HL-60/S4 treated with phorbol 12-myristate 13-acetate at 8.2 ng/mL for 4 days and 3 days (cell line): ENCODE data around the gene PCMT1.
"Not testable (repeated sequence)": the region's sequence is repeated elsewhere in the genome, so short reads cannot be mapped to it uniquely, and the experiment has no call there.

Source experiments
- in situ Hi-C: fragments of 300-500 bp; cut with MboI; formaldehyde crosslinking; loops from 2 replicates; pipeline ENCODE4 v1.15.0; 2022; ENCODE audit warnings: low sequenced_read_pairs

The PCMT1 gene

DNA sequence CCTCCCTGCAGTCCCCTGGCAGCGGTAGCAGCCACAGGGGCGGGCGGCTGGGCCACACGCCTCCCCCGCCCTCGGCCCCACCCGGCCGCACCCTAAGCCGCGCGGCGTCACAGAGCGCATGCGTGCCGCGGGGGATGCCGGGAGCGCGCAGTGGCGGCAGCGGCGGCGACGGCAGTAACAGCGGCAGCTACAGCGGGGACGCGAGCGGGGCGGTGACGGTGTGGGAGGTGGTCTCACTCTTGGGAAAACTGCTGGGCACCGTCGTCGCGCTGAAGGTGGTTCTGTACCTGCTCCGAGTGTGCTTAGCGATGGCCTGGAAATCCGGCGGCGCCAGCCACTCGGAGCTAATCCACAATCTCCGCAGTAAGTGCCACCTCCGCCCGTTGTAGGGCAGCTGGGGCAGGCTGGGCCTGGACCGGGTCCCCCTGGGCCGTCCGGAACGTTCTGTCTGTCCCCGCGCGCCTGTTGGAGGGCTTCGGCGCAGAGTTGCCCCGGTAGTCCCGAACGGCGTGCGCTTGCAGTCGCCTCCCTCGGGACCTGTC, at the start of gene PCMT1:
PCMT1 (plus strand) TSS at position 148 of the 542 bp plus-strand sequence; CDS start at position 309, 161 bp downstream.
- in situ Hi-C loops = no loop called here

DNA sequence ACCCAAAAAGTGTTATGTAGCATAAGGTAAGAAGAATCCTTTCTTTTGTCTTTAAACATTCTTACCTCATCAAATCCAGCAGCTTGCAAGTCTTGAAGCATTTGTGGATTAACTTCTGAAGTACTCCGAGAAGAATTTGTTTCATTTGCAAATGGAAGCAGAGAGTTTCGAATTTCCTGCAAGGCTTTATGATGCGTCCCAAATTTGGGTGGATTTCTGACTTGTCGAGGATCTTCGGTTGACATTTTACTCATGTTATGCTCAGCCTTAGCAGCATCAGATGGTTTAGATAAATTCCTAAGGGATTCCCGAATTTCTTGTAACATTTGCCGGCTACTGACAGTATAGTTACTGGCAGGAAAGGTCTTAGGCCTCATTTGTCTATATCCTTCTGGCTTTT, 47.8 kb upstream of the PCMT1 start:
- in situ Hi-C loops = no loop called here

DNA sequence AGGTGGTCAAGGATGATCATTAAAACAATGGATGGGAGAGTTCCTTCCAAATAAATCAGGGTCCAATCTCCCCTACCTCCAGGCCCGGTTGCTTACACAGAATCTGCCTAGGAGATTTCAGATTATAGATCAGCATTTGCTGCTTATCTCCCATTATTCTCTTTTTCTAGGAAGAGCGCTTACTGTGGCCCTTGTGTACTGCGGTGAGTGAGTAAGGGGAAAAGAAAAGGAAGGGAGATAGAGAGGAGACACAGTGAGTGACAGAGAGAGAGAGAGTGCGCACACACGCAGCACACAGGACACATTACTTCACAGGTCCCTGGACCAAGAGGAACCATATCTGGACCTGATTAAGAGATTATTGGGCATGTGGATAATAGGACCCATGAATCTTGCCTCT, 37.8 kb upstream of the PCMT1 start:
- in situ Hi-C loops = no loop called here

- in situ Hi-C loops = no loop called here
These were observed 35.1 kb upstream of the PCMT1 start for GRCh38 chr6:149714442-149714841.

DNA sequence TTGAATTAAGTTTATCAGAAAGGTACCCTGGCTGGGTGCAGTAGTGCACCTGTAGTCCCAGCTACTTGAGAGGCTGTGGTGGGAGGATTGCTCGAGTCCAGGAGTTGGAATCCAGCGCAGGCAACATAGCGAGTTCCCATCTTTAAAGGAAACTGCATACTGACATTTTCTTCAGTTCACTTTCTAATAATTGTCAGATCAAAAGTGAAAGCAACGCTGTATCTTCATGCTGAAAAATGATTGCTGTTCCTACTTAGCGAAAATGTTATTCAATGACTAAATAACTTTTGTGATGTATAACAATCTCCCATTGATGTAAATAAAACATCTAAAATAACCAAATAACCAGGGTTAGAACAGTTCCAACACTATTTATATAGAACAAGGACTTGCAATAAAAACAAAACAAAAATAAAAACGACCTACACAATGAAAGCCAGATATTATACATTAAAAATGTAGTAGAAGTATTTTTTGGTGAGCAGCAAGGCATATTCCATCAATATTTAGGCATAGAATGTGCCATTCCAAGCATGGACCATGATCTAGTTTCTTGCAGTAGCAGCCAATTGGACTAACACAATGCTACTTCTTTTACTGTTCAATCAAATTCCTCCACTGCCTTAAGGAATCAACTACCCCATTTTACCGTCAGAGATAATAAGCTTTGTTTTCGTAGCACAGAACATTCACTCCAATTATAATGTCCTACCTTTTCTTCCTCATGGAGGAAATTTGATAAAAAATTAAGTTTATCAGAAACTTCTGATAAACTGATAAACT, 33.2 kb upstream of the PCMT1 start:
- in situ Hi-C loops = no loop called here

DNA sequence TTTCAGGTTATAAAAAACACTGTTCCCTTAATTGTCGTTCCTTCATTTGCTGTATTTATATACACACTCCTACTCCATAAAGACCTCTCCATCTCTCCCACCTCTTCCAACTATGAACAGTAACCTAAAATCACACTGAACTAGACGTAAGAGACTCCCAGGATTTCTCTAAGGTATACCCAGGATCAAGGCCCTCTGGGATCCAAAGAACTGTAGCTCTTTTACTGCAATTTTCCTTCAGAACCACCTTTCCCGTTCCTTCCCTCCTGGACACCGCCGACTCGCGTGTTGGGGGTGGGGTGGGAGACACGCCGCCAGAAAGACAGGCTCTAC, 32.3 kb upstream of the PCMT1 start:
- in situ Hi-C loops = no loop called here

- in situ Hi-C loops = no loop called here
These were observed 31.7 kb upstream of the PCMT1 start, which contains the start of gene LATS1 for GRCh38 chr6:149717588-149718458. Gene LATS1, minus strand, starts transcription at chr6:149718101. Its CDS starts 15,975 bp downstream, at chr6:149702126.

GRCh38 chr6:149719531-149719930, 30.0 kb upstream of the PCMT1 start:
- in situ Hi-C loops = no loop called here

GRCh38 chr6:149723262-149723661, 26.3 kb upstream of the PCMT1 start:
- in situ Hi-C loops = no loop called here

- in situ Hi-C loops = no loop called here
These were observed 25.6 kb upstream of the PCMT1 start for GRCh38 chr6:149723771-149724417.

GRCh38 chr6:149725785-149726184, 23.8 kb upstream of the PCMT1 start:
- in situ Hi-C loops = no loop called here

DNA sequence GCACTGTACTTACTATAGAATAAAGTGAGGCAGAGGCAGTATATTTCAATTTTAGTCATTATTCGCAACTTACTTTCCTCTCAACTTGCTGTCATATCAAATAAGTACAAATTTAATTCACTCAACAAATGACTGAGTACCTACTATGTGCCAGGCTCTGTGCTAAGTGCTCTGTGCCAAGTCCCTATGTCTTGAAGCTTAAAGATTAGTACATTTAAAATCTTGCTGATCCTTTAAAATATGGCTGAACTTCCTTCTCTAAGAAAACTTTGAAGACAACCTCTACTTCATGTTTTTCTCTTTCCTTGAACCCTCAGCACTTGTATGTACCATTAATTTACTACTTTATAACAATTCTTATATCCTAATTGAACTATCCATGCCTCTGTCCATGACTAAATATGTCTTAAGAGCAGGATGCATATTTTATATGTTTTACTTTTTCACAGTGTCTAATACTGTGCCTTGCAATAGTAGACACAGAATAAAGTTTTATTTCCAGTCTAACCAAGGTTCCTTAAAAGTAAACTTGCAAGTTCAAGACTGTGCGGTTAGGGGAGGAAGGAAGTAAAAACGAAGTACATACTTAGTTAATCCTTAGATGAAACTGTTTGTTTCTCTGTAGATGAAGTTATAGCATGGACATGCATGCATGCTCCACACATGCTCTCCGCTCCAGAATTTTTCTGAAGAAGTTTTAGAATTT, 21.6 kb upstream of the PCMT1 start:
- in situ Hi-C loops = no loop called here

- in situ Hi-C loops = no loop called here
These were observed 20.9 kb upstream of the PCMT1 start for GRCh38 chr6:149728499-149729234.

DNA sequence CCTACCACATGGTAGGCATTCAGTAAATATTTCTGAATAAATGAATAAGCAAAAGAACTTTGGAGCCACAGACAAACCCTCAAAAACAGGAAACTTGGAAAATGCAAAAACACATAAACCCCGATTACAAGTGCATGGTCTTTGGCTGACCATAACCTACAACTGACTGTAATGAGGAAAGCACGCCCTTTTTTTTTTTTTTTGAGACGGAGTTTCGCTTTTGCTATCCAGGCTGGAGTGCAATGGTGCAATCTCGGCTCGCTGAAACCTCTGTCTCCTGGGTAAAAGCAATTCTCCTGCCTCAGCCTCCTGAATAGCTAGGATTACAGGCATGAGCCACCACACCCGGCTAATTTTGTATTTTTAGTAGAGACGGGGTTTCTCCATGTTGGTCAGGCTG, 19.7 kb upstream of the PCMT1 start:
- in situ Hi-C loops = no loop called here

- in situ Hi-C loops = no loop called here
These were observed 16.3 kb upstream of the PCMT1 start for GRCh38 chr6:149733089-149733720.

- in situ Hi-C loops = no loop called here
These were observed 14.6 kb upstream of the PCMT1 start for GRCh38 chr6:149734915-149735314.

DNA sequence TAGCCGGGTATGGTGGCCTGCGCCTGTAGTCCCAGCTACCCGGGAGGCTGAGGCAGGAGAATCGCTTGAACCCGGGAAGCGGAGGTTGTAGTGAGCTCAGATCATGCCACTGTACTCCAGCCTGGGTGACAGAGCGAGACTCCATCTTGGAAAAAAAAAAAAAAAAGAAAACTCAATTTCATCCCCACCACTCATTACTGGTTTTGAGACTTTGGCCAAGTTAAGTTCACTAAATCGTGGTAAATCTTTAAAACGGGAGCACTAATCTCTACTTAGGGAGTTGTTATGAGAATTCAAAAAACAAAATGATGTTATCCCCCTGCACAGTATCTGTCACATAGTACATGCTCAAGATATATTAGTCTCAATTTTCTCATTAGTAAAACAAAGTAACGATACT, 4.3 kb upstream of the PCMT1 start:
- in situ Hi-C loops = not testable (repeated sequence)

DNA sequence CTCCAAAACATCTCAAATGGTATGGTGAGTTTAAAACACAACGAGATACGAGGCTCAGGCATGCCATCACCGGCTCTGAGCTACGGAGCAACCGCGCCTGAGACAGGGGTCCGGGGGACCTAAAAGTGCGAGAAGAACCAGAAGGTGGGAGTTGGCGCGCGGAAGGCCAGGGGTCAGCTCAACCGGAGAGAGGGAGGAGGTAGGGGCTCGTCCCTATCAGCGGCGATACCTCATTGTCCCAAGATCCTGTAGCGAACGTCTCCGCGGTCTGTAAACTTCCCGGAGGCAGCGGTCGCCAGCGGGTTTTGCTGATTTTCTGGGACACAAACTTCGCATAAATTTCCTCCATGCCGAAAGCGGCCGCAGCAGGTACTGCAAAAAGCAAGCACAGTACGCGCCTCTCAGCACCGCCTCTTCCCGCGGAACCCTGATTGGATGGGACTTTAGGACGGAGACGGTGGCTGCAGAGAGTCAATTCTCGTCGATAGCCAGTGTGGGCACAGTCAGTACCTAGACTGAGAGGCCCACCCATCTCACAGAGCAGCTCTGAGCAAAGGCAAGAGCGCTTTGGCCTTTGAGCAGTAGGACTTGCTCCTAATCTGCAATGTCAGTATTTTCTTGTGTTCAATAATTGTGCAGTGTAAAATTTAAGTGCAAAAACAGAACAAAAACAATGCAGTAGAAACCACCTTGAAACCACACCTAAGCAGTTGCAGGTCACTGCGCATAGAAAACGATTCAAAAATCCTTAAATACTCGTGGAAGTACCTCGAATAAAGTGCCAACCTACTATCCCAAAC, 3.2 kb upstream of the PCMT1 start, which contains the start of gene NUP43:
NUP43 (minus strand) TSS at position 383 of the 800 bp plus-strand sequence; CDS start at position 349, 34 bp downstream.
- in situ Hi-C loops = no loop called here
